IMR-90 (cell line): ENCODE data around the gene ZGLP1.

Experiments
- CEBPB ChIP-seq: IDR thresholded peaks from 2 replicates; pipeline ENCODE4 v1.6.1; 2012; ENCODE audit warnings: low read depth, low read length, improper control_type of control experiment
- CTCF ChIP-seq: conservative IDR thresholded peaks from 2 replicates; pipeline ENCODE4 v1.5.1; 2012; ENCODE audit warnings: mild to moderate bottlenecking, low read depth, low read length, improper control_type of control experiment
- ELK1 ChIP-seq: fragments of 150-350 bp; IDR thresholded peaks from 2 replicates; pipeline ENCODE4 v1.6.1; 2016; ENCODE audit warnings: low read depth, mild to moderate bottlenecking, low read length, moderate library complexity, borderline replicate concordance
- MXI1 ChIP-seq: IDR thresholded peaks from 2 replicates; pipeline ENCODE4 v1.6.1; 2012; ENCODE audit warnings: low read depth, mild to moderate bottlenecking, low read length, moderate library complexity, borderline replicate concordance
- USF2 ChIP-seq: fragments of 150-350 bp; IDR thresholded peaks from 2 replicates; pipeline ENCODE4 v1.6.1; 2017; ENCODE audit warnings: mild to moderate bottlenecking, antibody characterized with exemption, low read length, low read depth

GRCh38 chr19:10335352-10335985, 25.9 kb upstream of the ZGLP1 start:
- TF ChIP-seq CEBPB (no peak), CTCF (no peak), USF2 (no peak), ELK1 (no peak), MXI1 (no peak)
